ENCODE results near the gene CAMK1D. TPM values are rescaled to one million over a fixed set of nuclear protein-coding genes. Genes with fewer than 3 reads are reported as not detected.

The CAMK1D gene
- total and polyA plus RNA-seq, 2 donors (not counting 3 experiments of a cell fraction or from before 2014, with no cell fraction given), result 0.37 to 4.2 TPM

DNA sequence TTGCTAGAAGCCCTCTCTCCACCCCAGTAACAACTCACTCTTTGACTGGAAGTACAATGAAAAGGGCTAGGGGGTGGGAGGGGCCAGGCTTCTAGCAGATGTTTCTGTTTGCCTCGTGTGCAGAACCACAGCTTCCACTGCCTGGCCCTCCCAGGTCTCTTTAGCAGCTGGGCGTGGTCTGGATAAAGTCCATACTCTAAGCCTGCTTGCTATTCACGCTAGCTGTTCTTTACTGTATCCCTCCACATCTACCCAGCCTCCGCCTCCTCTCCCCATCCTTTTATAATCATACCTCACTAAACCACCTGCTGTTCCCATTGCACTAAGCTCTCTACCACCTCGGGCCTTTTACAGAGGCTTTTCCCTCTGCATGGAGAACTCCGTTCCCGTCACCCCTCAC, 288.8 kb downstream of the CAMK1D start:
- TF ChIP-seq, protein P1, sequence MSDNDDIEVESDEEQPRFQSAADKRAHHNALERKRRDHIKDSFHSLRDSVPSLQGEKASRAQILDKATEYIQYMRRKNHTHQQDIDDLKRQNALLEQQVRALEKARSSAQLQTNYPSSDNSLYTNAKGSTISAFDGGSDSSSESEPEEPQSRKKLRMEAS (IDR thresholded peaks at IDR 0.05; ENCODE audit: insufficient read depth, insufficient read length), result no peak
- TF ChIP-seq POLR2A (IDR thresholded peaks at IDR 0.05; ENCODE audit: low read depth, low read length) (no peak), EZH2 (IDR thresholded peaks at IDR 0.05; ENCODE audit: borderline replicate concordance, low read depth, low read length, severe bottlenecking) (no peak), MYC (IDR thresholded peaks at IDR 0.05; ENCODE audit: low read depth, low read length) (no peak), JUN (IDR thresholded peaks at IDR 0.05; ENCODE audit: borderline replicate concordance, insufficient read depth, insufficient read length, low read depth) (no peak), POLR2AphosphoS5 (IDR thresholded peaks at IDR 0.05; ENCODE audit: insufficient read depth, low read depth, low read length) (no peak), GATA2 (IDR thresholded peaks at IDR 0.05; ENCODE audit: insufficient read depth, insufficient read length, low read depth, low read length) (no peak), FOS (IDR thresholded peaks at IDR 0.05; ENCODE audit: borderline replicate concordance, insufficient read depth, low read length) (no peak)
- TF ChIP-seq, protein P2, sequence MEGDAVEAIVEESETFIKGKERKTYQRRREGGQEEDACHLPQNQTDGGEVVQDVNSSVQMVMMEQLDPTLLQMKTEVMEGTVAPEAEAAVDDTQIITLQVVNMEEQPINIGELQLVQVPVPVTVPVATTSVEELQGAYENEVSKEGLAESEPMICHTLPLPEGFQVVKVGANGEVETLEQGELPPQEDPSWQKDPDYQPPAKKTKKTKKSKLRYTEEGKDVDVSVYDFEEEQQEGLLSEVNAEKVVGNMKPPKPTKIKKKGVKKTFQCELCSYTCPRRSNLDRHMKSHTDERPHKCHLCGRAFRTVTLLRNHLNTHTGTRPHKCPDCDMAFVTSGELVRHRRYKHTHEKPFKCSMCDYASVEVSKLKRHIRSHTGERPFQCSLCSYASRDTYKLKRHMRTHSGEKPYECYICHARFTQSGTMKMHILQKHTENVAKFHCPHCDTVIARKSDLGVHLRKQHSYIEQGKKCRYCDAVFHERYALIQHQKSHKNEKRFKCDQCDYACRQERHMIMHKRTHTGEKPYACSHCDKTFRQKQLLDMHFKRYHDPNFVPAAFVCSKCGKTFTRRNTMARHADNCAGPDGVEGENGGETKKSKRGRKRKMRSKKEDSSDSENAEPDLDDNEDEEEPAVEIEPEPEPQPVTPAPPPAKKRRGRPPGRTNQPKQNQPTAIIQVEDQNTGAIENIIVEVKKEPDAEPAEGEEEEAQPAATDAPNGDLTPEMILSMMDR (IDR thresholded peaks at IDR 0.05; ENCODE audit: extremely low read depth in 1 of 2, insufficient read depth in 1 of 2, low read depth in 1 of 2, low read length in 2 of 2), result no peak
- H3K79me2 ChIP-seq (ENCODE audit: control insufficient read depth, insufficient read depth, low read length), result no peaks in the 10 kb centered on the region
- dilution Hi-C loops (cut with MboI; ENCODE audit: extremely low pct_ligation_motif_present, low sequenced_read_pairs) (no loop called here), intact Hi-C loops (cut with micrococcal nuclease) (no loop called here)
- H3K9me1 ChIP-seq (replicated peaks; ENCODE audit: control insufficient read depth, extremely low read depth, insufficient read depth, low read length), result no peaks in the 10 kb centered on the region
- H3K27me3 ChIP-seq (ENCODE audit: control insufficient read depth in 2 of 2, insufficient read depth in 2 of 2, low read length in 2 of 2), result no peaks in the 10 kb centered on the region
- no peak overlapping the region for H2AFZ ChIP-seq (ENCODE audit: low read depth, low read length)
- H3K4me2 ChIP-seq (ENCODE audit: insufficient read depth, low read length), result no peak overlapping the region
- CTCF ChIA-PET, result no interaction called here
- no peaks in the 10 kb centered on the region for H4K20me1 ChIP-seq (replicated peaks; ENCODE audit: control insufficient read depth, extremely low read depth, insufficient read depth, low read length)
- no peak overlapping the region for H3K9ac ChIP-seq (replicated peaks; ENCODE audit: extremely low read depth, insufficient read depth, low read length)
- no TSS peak for BruUV-seq (replicated peaks)
- no peaks in the 10 kb centered on the region for H3K36me3 ChIP-seq (ENCODE audit: control insufficient read depth in 2 of 2, extremely low read depth in 1 of 2, insufficient read depth in 2 of 2, low read length in 2 of 2)
- H3K4me3 ChIP-seq (replicated peaks in 1 of 3; ENCODE audit: insufficient read depth in 1 of 3, low read depth in 1 of 3, low read length in 3 of 3), result no peak overlapping the region
- H3K27ac ChIP-seq (ENCODE audit: insufficient read depth, low read depth, low read length), result no peak overlapping the region
- no peaks in the 10 kb centered on the region for H3K9me3 ChIP-seq (replicated peaks; ENCODE audit: control insufficient read depth, insufficient read depth, low read length)
- no peak for DNase-seq (ENCODE audit: low read depth, low spot score)
- no peaks in the 10 kb centered on the region for H3K4me1 ChIP-seq (ENCODE audit: control insufficient read depth, extremely low read depth, insufficient read depth, low read length)
- FAIRE-seq, result no peak
- POLR2A ChIA-PET, result no interaction called here

Measured in endothelial cell of umbilical vein (primary cell).